ENCODE results near the gene IMMP2L.
"Not testable (repeated sequence)": the region's sequence is repeated elsewhere in the genome, so short reads cannot be mapped to it uniquely, and the experiment has no call there.

The IMMP2L gene

GRCh38 chr7:111333010-111333409, 229.3 kb downstream of the IMMP2L start:
- DNase-seq (ENCODE audit: low spot score) = no peak

- DNase-seq (ENCODE audit: low spot score) = no peak
These were observed 232.1 kb downstream of the IMMP2L start for GRCh38 chr7:111330235-111330523.

GRCh38 chr7:111329367-111330234, 232.7 kb downstream of the IMMP2L start:
- peak; percentile 2 for DNase-seq (ENCODE audit: low spot score)

- DNase-seq (ENCODE audit: low spot score) = no peak
These were observed 233.8 kb downstream of the IMMP2L start for GRCh38 chr7:111328487-111328886.

GRCh38 chr7:111324776-111325175, 237.5 kb downstream of the IMMP2L start:
- DNase-seq (ENCODE audit: low spot score) = no peak

GRCh38 chr7:111324228-111324627, 238.1 kb downstream of the IMMP2L start:
- no peak for DNase-seq (ENCODE audit: low spot score)

- DNase-seq (ENCODE audit: low spot score) = not testable (repeated sequence)
These were observed 238.6 kb downstream of the IMMP2L start for GRCh38 chr7:111323670-111324069.

- DNase-seq (ENCODE audit: low spot score) = no peak
These were observed 242.2 kb downstream of the IMMP2L start for GRCh38 chr7:111320133-111320532.

GRCh38 chr7:111312966-111313365, 249.3 kb downstream of the IMMP2L start:
- DNase-seq (ENCODE audit: low spot score) = no peak

- DNase-seq (ENCODE audit: low spot score) = no peak
These were observed 253.6 kb downstream of the IMMP2L start for GRCh38 chr7:111308691-111309090.

- DNase-seq (ENCODE audit: low spot score) = no peak
These were observed 260.4 kb downstream of the IMMP2L start for GRCh38 chr7:111301891-111302290.

GRCh38 chr7:111294494-111294893, 267.8 kb downstream of the IMMP2L start:
- no peak for DNase-seq (ENCODE audit: low spot score)

- no peak for DNase-seq (ENCODE audit: low spot score)
These were observed 270.2 kb downstream of the IMMP2L start for GRCh38 chr7:111292026-111292470.

GRCh38 chr7:111290982-111291381, 271.3 kb downstream of the IMMP2L start:
- no peak for DNase-seq (ENCODE audit: low spot score)

- no peak for DNase-seq (ENCODE audit: low spot score)
These were observed 271.9 kb downstream of the IMMP2L start for GRCh38 chr7:111290419-111290818.

GRCh38 chr7:111288441-111288840, 273.9 kb downstream of the IMMP2L start:
- DNase-seq (ENCODE audit: low spot score) = not testable (repeated sequence)

- no peak for DNase-seq (ENCODE audit: low spot score)
These were observed 279.7 kb downstream of the IMMP2L start for GRCh38 chr7:111282626-111283025.

- DNase-seq (ENCODE audit: low spot score) = no peak
These were observed 287.4 kb downstream of the IMMP2L start for GRCh38 chr7:111274857-111275256.

- DNase-seq (ENCODE audit: low spot score) = no peak
These were observed 290.2 kb downstream of the IMMP2L start for GRCh38 chr7:111272092-111272491.

GRCh38 chr7:111270794-111271193, 291.5 kb downstream of the IMMP2L start:
- DNase-seq (ENCODE audit: low spot score) = not testable (repeated sequence)

GRCh38 chr7:111268941-111269340, 293.4 kb downstream of the IMMP2L start:
- no peak for DNase-seq (ENCODE audit: low spot score)

- peak; percentile 42 for DNase-seq (ENCODE audit: low spot score)
These were observed 295.7 kb downstream of the IMMP2L start for GRCh38 chr7:111266613-111267012.

- no peak for DNase-seq (ENCODE audit: low spot score)
These were observed 296.9 kb downstream of the IMMP2L start for GRCh38 chr7:111265394-111265793.

- no peak for DNase-seq (ENCODE audit: low spot score)
These were observed 297.3 kb downstream of the IMMP2L start for GRCh38 chr7:111264981-111265380.

All from AG08396 (cell line).